ENCODE results near the gene PLCD3. TPM values are rescaled to one million over a fixed set of nuclear protein-coding genes. Genes with fewer than 3 reads are reported as not detected.
"Not testable (repeated sequence)": the region's sequence is repeated elsewhere in the genome, so short reads cannot be mapped to it uniquely, and the experiment has no call there.

The PLCD3 gene
- total RNA-seq, 1 experiment from 2014 or later: 55.8 TPM

DNA sequence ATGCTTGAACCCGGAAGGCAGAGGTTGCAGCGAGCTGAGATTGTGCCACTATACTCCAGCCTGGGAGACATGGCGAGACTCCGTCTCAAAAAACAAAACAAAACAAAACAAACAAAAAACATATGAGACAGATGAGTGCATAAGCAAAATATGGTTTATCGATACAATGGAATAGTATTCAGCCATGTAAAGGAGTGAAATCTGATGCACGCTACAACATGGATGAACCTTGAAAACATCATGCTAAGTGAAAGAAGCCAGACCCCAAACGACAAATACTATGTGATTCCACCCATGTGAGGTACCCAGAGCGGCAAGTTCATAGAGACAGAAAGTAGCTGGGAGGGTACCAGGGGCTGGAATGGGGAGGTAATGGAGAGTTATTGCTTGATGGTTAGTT is 6.8 kb downstream of the PLCD3 start:
- no peaks in the 10 kb centered on the region for H3K9me3 Mint-ChIP-seq
- no peak for DNase-seq (ENCODE audit: low spot score)
- H3K4me3 Mint-ChIP-seq: no peak overlapping the region
- no peaks in the 10 kb centered on the region for H3K27me3 Mint-ChIP-seq (ENCODE audit: low read depth)
- ChIA-PET CTCF (interaction anchor here (2.3 to 2.4 kb wide), 2 partner anchors 10 kb away, joined by 10 to 17 read pairs; partner anchors contain the start of gene ACBD4), POLR2A (no interaction called here)
- TF ChIP-seq TP53 (CRISPR knock-in tag; IDR thresholded peaks at IDR 0.05): no peak
- no peak for TF ChIP-seq ZNF219 (CRISPR knock-in tag; IDR thresholded peaks at IDR 0.05; ENCODE audit: borderline replicate concordance)
- TF ChIP-seq, protein P1, sequence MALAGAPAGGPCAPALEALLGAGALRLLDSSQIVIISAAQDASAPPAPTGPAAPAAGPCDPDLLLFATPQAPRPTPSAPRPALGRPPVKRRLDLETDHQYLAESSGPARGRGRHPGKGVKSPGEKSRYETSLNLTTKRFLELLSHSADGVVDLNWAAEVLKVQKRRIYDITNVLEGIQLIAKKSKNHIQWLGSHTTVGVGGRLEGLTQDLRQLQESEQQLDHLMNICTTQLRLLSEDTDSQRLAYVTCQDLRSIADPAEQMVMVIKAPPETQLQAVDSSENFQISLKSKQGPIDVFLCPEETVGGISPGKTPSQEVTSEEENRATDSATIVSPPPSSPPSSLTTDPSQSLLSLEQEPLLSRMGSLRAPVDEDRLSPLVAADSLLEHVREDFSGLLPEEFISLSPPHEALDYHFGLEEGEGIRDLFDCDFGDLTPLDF (CRISPR knock-in tag; IDR thresholded peaks at IDR 0.05): no peak
- no peak for TF ChIP-seq EMX1 (CRISPR knock-in tag; IDR thresholded peaks at IDR 0.05)
- no peak for TF ChIP-seq FOXK1 (CRISPR knock-in tag; IDR thresholded peaks at IDR 0.05)
- TF ChIP-seq GTF2I (CRISPR knock-in tag; conservative IDR thresholded peaks at IDR 0.05): no peak
- no peak for TF ChIP-seq NR2C2 (CRISPR knock-in tag; IDR thresholded peaks at IDR 0.05)
- no peak for TF ChIP-seq ESRRA (CRISPR knock-in tag; IDR thresholded peaks at IDR 0.05; ENCODE audit: borderline replicate concordance)
- H3K4me1 Mint-ChIP-seq: peaks cover 11% of the 10 kb centered on the region
- H3K27ac Mint-ChIP-seq: no peak overlapping the region
- ATAC-seq: no peak
- no peaks in the 10 kb centered on the region for H3K36me3 Mint-ChIP-seq

GRCh38 chr17:45124797-45125122 is 7.6 kb downstream of the PLCD3 start:
- H3K4me1 Mint-ChIP-seq: peaks cover 11% of the 10 kb centered on the region
- ATAC-seq; H3K27ac Mint-ChIP-seq; H3K4me3 Mint-ChIP-seq; DNase-seq (ENCODE audit: low spot score); H3K9me3 Mint-ChIP-seq; H3K27me3 Mint-ChIP-seq (ENCODE audit: low read depth); POLR2A ChIA-PET; H3K36me3 Mint-ChIP-seq: not testable (repeated sequence)
- CTCF ChIA-PET: interaction anchor here (2.4 kb wide), 1 partner anchor 11 kb away, joined by 17 read pairs; the partner anchor contains the start of gene ACBD4

- POLR2A ChIA-PET: no interaction called here
- Mint-ChIP-seq H3K4me1 (peaks cover 11% of the 10 kb centered on the region), H3K9me3 (no peaks in the 10 kb centered on the region), H3K27me3 (ENCODE audit: low read depth) (no peaks in the 10 kb centered on the region), H3K36me3 (no peaks in the 10 kb centered on the region), H3K4me3 (no peak overlapping the region), H3K27ac (peak overlapping the region; percentile 65; the same call in 1 of the 2 replicates)
- DNase-seq (ENCODE audit: low spot score) (no peak), ATAC-seq (peak; percentile 25)
- CTCF ChIA-PET: interaction anchor here (0.6 to 2.4 kb wide), 2 partner anchors 9 to 11 kb away, joined by 3 to 17 read pairs; partner anchors contain the start of gene ACBD4
- no peak for TF ChIP-seq ZNF425 (CRISPR knock-in tag; conservative IDR thresholded peaks at IDR 0.05)
- TF ChIP-seq TEAD4 (CRISPR knock-in tag; IDR thresholded peaks at IDR 0.05): no peak
- TF ChIP-seq FOXP1 (CRISPR knock-in tag; IDR thresholded peaks at IDR 0.05; ENCODE audit: borderline replicate concordance): no peak
- no peak for TF ChIP-seq ZNF396 (CRISPR knock-in tag; IDR thresholded peaks at IDR 0.05; ENCODE audit: borderline replicate concordance)
- TF ChIP-seq, protein P2, sequence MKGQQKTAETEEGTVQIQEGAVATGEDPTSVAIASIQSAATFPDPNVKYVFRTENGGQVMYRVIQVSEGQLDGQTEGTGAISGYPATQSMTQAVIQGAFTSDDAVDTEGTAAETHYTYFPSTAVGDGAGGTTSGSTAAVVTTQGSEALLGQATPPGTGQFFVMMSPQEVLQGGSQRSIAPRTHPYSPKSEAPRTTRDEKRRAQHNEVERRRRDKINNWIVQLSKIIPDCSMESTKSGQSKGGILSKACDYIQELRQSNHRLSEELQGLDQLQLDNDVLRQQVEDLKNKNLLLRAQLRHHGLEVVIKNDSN (CRISPR knock-in tag; IDR thresholded peaks at IDR 0.05): no peak
- TF ChIP-seq MLX (CRISPR knock-in tag; IDR thresholded peaks at IDR 0.05): no peak
- no peak for TF ChIP-seq ETV6 (CRISPR knock-in tag; IDR thresholded peaks at IDR 0.05)
- TF ChIP-seq NR1H2 (CRISPR knock-in tag; IDR thresholded peaks at IDR 0.05): no peak
- TF ChIP-seq, protein P3, sequence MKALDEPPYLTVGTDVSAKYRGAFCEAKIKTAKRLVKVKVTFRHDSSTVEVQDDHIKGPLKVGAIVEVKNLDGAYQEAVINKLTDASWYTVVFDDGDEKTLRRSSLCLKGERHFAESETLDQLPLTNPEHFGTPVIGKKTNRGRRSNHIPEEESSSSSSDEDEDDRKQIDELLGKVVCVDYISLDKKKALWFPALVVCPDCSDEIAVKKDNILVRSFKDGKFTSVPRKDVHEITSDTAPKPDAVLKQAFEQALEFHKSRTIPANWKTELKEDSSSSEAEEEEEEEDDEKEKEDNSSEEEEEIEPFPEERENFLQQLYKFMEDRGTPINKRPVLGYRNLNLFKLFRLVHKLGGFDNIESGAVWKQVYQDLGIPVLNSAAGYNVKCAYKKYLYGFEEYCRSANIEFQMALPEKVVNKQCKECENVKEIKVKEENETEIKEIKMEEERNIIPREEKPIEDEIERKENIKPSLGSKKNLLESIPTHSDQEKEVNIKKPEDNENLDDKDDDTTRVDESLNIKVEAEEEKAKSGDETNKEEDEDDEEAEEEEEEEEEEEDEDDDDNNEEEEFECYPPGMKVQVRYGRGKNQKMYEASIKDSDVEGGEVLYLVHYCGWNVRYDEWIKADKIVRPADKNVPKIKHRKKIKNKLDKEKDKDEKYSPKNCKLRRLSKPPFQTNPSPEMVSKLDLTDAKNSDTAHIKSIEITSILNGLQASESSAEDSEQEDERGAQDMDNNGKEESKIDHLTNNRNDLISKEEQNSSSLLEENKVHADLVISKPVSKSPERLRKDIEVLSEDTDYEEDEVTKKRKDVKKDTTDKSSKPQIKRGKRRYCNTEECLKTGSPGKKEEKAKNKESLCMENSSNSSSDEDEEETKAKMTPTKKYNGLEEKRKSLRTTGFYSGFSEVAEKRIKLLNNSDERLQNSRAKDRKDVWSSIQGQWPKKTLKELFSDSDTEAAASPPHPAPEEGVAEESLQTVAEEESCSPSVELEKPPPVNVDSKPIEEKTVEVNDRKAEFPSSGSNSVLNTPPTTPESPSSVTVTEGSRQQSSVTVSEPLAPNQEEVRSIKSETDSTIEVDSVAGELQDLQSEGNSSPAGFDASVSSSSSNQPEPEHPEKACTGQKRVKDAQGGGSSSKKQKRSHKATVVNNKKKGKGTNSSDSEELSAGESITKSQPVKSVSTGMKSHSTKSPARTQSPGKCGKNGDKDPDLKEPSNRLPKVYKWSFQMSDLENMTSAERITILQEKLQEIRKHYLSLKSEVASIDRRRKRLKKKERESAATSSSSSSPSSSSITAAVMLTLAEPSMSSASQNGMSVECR (CRISPR knock-in tag; IDR thresholded peaks at IDR 0.05; ENCODE audit: borderline replicate concordance): no peak
- TF ChIP-seq, protein P4, sequence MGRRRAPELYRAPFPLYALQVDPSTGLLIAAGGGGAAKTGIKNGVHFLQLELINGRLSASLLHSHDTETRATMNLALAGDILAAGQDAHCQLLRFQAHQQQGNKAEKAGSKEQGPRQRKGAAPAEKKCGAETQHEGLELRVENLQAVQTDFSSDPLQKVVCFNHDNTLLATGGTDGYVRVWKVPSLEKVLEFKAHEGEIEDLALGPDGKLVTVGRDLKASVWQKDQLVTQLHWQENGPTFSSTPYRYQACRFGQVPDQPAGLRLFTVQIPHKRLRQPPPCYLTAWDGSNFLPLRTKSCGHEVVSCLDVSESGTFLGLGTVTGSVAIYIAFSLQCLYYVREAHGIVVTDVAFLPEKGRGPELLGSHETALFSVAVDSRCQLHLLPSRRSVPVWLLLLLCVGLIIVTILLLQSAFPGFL (CRISPR knock-in tag; IDR thresholded peaks at IDR 0.05; ENCODE audit: borderline replicate concordance): no peak
- TF ChIP-seq CBFB (CRISPR knock-in tag; IDR thresholded peaks at IDR 0.05; ENCODE audit: low read depth): no peak
- TF ChIP-seq ZMAT4 (CRISPR knock-in tag; IDR thresholded peaks at IDR 0.05): no peak
Observed at GRCh38 chr17:45123930-45124796, 8.2 kb downstream of the PLCD3 start.

Measured in WTC11 (cell line).